Activated T-cell treated with anti-CD3 and anti-CD28 coated beads for 48 hours (primary cell): ENCODE measurements around the gene CASP2.
A peak's percentile ranks its signal among the peaks of the same experiment; 100 is the strongest.

ENCODE experiments used
- DNase-seq: peaks from one replicate; pipeline ENCODE4 v3.0.0-alpha.2; 2020; ENCODE audit warnings: low read depth

Gene CASP2

GRCh38 chr7:143331179-143331801, 43.1 kb downstream of the CASP2 start:
- no peak for DNase-seq

DNA sequence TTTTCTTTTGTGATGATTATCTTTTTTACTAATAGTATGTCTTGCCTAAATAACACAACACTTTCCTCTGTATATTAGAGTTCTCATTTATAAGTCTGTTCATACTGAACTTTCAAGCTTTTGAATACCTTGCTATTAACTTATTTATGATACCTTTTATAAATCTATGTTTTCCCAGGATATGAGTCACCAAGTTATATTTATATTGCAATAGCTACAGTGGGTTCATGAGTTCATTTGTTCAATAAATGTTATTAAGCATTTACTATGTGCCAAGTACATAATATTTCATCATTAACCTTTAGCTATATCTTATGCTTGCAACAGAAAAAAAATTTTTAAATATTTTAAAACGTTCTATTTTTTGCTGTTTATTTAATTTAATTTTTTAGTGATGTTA, 46.1 kb downstream of the CASP2 start:
- no peak for DNase-seq

DNA sequence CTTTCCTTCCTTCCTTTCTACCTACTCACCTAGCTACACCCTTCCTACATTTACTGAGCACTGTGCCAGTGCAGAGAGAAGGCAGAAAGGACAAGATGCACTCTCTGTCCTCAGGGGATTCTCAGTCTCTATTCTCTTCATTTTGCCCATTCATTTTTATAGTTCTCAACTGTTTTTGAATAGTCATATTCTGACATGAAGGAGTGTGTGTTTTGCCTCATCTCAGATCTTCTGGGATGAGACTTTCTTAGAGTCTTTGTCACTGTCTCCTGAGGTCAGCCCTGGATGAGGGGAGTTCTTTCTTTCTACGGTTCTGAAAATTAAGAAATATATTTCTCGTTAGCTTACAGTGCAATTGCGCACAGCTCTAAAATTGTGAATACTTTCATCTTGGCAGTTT, 49.1 kb downstream of the CASP2 start:
- no peak for DNase-seq

GRCh38 chr7:143341842-143342241, 53.7 kb downstream of the CASP2 start:
- DNase-seq = no peak

DNA sequence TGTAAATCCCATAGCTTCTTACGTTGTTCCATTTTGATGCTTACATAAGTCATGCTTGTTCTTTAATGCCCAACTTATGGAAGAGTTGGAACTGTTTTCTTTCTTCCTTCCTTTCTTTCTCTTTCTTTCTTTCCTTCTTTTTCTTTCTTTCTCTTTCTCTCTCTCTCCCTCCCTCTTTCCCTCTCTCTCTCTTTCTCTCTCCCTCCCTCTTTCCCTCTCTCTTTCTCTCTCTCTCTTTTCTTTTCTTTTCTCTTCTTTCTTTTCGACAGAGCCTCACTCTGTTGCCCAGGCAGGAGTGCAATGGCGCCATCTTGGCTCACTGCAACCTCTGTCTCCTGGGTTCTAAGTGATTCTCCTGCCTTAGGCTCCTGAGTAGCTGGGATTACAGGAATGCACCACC, 55.4 kb downstream of the CASP2 start:
- no peak for DNase-seq

- peak; percentile 70 for DNase-seq
Observed at GRCh38 chr7:143345428-143345900, 57.3 kb downstream of the CASP2 start.

GRCh38 chr7:143346018-143346417, 57.9 kb downstream of the CASP2 start:
- no peak for DNase-seq

GRCh38 chr7:143347950-143348349, 59.8 kb downstream of the CASP2 start:
- no peak for DNase-seq

- DNase-seq = no peak
Observed at GRCh38 chr7:143351060-143351459, 62.9 kb downstream of the CASP2 start.

- no peak for DNase-seq
Observed at GRCh38 chr7:143351574-143351973, 63.4 kb downstream of the CASP2 start.

DNA sequence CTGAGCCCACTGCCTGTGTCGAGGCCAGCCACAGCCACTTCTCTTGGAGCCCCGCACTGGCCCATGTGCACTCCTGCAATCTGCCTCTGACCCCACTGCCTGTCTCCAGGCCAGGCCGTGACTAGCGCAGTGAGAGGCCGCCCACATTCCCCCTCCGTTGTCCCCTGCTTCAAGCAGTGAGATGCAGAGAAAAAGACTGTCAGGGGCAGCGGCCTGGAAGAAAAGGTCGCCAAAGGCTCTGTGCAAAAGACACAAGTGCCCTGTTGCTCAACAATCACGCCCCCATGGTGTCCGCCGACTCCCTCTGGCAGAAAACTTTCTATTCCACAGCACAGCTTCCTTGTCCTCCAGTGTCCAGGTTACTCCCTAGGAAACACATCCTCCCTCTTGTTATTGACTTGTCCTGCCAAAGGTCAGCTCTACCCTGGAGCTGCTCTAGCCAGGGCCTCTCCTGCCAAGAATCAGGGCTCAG, 64.4 kb downstream of the CASP2 start:
- DNase-seq = no peak

DNA sequence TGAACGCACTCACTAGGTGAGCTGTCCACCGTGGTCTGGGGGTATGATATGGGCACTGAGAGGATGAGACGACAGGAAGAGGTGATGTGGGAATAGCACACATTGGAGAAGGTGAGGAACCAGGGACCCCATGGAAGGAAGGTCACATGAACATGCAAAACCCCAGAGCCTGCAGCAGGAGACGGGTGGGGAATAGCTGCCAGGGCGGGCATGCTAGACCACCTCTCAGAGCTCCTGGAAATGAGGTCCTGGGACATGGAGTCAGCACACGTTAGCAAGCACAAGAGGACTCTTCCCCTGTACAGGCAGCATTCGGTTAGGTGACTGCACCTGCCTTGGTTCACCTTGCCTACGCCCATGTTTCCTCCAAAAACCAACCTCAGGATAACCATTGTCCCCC, 66.2 kb downstream of the CASP2 start:
- no peak for DNase-seq

DNA sequence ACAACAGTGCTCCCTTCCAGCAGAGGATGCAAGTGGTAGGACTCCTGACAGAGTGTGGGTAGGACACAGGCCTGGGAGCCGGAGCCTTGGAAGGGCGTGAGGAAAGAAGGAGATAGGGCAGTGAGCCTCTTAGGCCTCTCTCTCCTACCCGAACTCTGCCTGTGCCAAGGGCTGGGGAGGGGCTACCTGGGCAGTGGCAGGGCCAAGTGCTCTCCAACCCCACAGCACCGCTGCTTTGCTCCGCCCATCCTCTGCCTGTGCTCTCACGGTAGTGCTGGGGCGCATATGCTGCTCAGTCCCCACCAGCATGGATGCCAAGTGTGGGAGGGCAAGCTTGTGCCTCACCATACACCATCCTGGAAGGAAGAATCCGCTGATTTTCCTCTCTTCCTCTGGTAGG, 66.8 kb downstream of the CASP2 start:
- no peak for DNase-seq

- no peak for DNase-seq
Observed at GRCh38 chr7:143355450-143356385, 67.6 kb downstream of the CASP2 start.

- no peak for DNase-seq
Observed at GRCh38 chr7:143356414-143357050, 68.4 kb downstream of the CASP2 start.
